Adipocyte (in vitro differentiated cells): ENCODE measurements around the gene SENP1.

Experiments used
- DNase-seq: peaks from one replicate; pipeline ENCODE4 v3.0.0-alpha.2; 2015; ENCODE audit warnings: low read depth
- H3K27me3 ChIP-seq: replicated peaks from 2 replicates; pipeline ENCODE4 v1.7.0; 2013; ENCODE audit warnings: mild to moderate bottlenecking, low read length, moderate library complexity; ENCODE audit not compliant: control insufficient read depth, insufficient read depth
- H3K36me3 ChIP-seq: 2 replicates; pipeline ENCODE4 v1.7.0; 2013; ENCODE audit warnings: low read length, mild to moderate bottlenecking, moderate library complexity; ENCODE audit not compliant: control insufficient read depth, insufficient read depth, severe bottlenecking
- H3K4me1 ChIP-seq: 2 replicates; pipeline ENCODE4 v1.7.0; 2013; ENCODE audit warnings: mild to moderate bottlenecking, low read length, moderate library complexity; ENCODE audit not compliant: control insufficient read depth, insufficient read depth
- H3K4me3 ChIP-seq: 2 replicates; pipeline ENCODE4 v1.7.0; 2013; ENCODE audit warnings: mild to moderate bottlenecking, low read length, moderate library complexity
- H3K9ac ChIP-seq: 2 replicates; pipeline ENCODE4 v1.7.0; 2013; ENCODE audit warnings: mild to moderate bottlenecking, low read length, moderate library complexity
- H3K9me3 ChIP-seq: 2 replicates; pipeline ENCODE4 v1.7.0; 2013; ENCODE audit warnings: mild to moderate bottlenecking, low read length, moderate library complexity; ENCODE audit not compliant: control insufficient read depth

Gene SENP1

DNA sequence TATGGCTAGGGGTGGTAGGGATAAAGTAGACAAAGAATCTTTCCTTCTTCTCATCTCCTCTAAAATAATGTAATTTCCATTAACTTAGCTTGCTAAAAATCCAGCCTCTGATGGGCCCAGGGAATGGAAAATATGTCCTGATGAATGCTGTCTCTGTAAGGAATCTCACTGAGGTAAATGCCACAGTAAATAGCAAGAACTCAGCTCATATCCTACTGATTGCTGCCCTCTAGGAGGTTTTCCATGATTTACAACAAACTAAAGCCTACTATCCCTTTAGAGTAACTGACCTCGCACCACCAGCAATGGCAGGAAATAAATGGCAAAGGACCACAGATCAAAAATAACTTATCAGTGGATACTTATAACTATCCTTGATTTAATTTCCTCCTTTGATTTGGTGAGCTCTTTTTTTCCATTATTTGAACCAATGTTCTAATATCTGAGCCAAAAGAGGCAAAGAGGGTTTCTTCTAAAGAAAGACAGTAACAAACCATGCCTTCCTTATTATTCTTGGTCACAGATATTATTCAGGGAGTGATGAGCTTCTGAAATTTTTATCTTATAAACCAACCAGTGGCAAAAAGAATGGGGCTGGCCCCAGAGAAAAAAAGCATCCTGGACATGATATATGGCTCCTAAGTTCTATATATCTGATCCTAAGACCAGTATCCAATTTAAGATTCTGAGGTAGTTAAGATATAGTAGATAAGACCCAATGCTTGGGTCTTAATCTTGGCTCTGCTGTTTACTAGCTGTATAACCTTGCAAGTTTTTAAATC, 43.8 kb downstream of the SENP1 start:
- DNase-seq: no peak

DNA sequence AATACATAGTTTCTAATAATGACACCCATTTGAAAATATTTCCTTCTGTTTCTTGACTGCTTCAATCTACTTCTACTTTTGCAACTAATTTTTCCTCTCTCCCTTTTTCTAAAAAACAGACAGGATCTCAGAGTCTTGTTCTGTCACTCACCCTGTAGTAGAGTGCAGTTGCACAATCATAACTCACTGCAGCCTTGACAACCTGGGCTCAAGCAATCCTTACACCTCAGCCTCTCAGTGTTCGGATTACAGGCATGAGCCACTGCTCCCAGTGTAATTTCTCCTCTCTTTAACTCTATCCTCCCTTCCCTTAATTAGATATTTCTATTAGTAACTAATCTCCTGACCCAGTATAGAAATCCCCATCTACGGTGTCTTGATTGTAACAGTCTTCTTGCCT, 45.4 kb downstream of the SENP1 start:
- peaks cover 69% of the 10 kb centered on the region for H3K36me3 ChIP-seq

More for the DNA sequence above, 43.8 kb downstream of the SENP1 start:
- Histone ChIP-seq H3K4me1 (no peaks in the 10 kb centered on the region), H3K9ac (no peak overlapping the region), H3K36me3 (peaks cover 76% of the 10 kb centered on the region), H3K27me3 (no peaks in the 10 kb centered on the region), H3K4me3 (no peak overlapping the region), H3K9me3 (peaks cover 6% of the 10 kb centered on the region)

DNA sequence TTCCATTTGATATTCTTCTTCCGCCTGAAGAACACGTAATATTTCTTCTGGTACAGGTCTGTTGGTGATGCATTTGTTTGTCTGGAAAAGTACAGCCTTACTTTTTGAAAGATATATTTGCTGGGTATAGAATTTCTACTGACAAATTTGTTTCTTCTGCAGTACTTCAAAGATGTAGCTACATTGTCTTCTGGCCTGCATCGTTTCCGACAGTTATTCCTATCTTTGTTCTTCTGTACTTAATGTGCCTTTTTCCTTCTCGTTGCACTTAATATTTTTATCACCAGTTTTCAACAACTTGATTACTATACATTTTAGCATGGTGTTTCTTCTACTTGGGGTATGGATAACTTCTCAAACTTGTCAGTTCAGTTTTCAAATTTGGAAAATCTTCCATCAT, 47.1 kb downstream of the SENP1 start:
- Histone ChIP-seq H3K9me3 (peaks cover 6% of the 10 kb centered on the region), H3K27me3 (no peaks in the 10 kb centered on the region), H3K4me3 (no peak overlapping the region), H3K9ac (no peak overlapping the region), H3K4me1 (no peaks in the 10 kb centered on the region), H3K36me3 (peaks cover 58% of the 10 kb centered on the region)
- DNase-seq: no peak

More for the DNA sequence above, 45.4 kb downstream of the SENP1 start:
- Histone ChIP-seq H3K4me1 (no peaks in the 10 kb centered on the region), H3K9ac (no peak overlapping the region), H3K27me3 (no peaks in the 10 kb centered on the region), H3K4me3 (no peak overlapping the region), H3K9me3 (peaks cover 6% of the 10 kb centered on the region)
- DNase-seq: no peak

- no peaks in the 10 kb centered on the region for H3K4me1 ChIP-seq
- peaks cover 6% of the 10 kb centered on the region for H3K9me3 ChIP-seq
- H3K27me3 ChIP-seq: no peaks in the 10 kb centered on the region
- no peak overlapping the region for H3K9ac ChIP-seq
- DNase-seq: no peak
- peaks cover 24% of the 10 kb centered on the region for H3K36me3 ChIP-seq
- H3K4me3 ChIP-seq: no peak overlapping the region
These were observed 50.7 kb downstream of the SENP1 start for GRCh38 chr12:48054955-48055821.

DNA sequence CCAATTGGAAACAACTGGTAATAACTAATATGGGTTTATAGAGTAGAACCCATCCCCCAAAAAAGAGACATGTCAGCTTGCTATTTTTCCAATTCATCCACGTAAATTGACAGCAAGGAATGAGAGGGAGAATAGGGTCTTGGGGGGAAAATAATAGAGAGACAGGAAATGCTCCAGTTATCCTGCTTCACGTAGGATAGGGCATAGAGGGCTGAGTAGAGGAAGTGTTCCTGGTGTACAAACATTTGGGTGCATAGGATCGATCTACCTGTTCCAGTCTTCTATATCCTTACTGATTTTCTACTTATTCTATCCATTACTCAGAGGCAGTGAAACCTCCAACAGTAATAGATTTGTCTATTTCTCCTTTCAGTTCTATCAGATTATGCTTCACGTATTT, 52.0 kb downstream of the SENP1 start:
- Histone ChIP-seq H3K9me3 (peaks cover 4% of the 10 kb centered on the region), H3K4me1 (no peaks in the 10 kb centered on the region), H3K36me3 (peaks cover 13% of the 10 kb centered on the region), H3K27me3 (no peaks in the 10 kb centered on the region), H3K4me3 (no peak overlapping the region), H3K9ac (no peak overlapping the region)
- DNase-seq: no peak

DNA sequence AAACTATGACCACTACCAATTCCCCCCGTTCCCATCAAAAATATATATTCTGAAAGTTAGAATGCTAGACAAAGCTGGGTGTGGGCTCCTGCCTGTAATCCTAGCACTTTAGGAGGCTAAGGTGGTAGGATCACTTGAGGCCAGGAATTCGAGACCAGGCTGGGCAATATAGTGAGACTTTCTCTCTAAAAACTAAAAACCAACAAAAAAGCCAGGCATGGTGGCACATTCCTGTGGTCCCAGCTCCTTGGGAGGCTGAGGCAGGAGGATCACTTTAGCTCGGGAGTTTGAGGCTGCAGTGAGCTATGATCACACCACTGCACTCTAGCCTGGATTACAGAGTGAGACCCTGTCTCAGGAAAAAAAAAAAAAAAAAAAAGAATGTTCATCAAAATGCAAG, 52.8 kb downstream of the SENP1 start:
- Histone ChIP-seq H3K9ac (no peak overlapping the region), H3K4me3 (no peak overlapping the region), H3K36me3 (peaks cover 12% of the 10 kb centered on the region), H3K4me1 (no peaks in the 10 kb centered on the region), H3K27me3 (no peaks in the 10 kb centered on the region), H3K9me3 (no peaks in the 10 kb centered on the region)
- DNase-seq: no peak

GRCh38 chr12:48051681-48052080, 54.2 kb downstream of the SENP1 start:
- no peak for DNase-seq
- Histone ChIP-seq H3K4me3 (no peak overlapping the region), H3K9me3 (no peaks in the 10 kb centered on the region), H3K4me1 (no peaks in the 10 kb centered on the region), H3K27me3 (no peaks in the 10 kb centered on the region), H3K9ac (no peak overlapping the region), H3K36me3 (peaks cover 21% of the 10 kb centered on the region)

DNA sequence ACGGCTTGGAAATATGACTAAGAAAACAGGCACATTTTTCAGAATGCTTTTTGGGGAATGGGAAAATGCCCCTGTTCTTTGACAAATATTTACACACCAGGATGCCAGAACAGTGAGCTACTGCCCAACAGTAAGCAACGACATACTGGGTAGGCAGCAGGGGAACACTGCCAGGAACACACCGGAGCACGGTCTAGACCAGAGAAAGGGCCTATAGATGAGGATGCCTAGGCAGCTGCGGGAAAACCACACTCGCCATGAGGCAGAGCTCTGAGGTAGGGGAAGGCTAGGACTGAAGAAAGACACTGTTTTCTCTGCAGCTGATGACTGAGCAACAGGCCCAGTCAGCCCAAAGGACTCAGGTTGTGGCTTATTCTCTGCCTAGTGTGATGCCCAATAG, 55.7 kb downstream of the SENP1 start:
- Histone ChIP-seq H3K9ac (no peak overlapping the region), H3K9me3 (no peaks in the 10 kb centered on the region), H3K36me3 (peaks cover 33% of the 10 kb centered on the region), H3K27me3 (no peaks in the 10 kb centered on the region), H3K4me3 (no peak overlapping the region), H3K4me1 (no peaks in the 10 kb centered on the region)
- no peak for DNase-seq

DNA sequence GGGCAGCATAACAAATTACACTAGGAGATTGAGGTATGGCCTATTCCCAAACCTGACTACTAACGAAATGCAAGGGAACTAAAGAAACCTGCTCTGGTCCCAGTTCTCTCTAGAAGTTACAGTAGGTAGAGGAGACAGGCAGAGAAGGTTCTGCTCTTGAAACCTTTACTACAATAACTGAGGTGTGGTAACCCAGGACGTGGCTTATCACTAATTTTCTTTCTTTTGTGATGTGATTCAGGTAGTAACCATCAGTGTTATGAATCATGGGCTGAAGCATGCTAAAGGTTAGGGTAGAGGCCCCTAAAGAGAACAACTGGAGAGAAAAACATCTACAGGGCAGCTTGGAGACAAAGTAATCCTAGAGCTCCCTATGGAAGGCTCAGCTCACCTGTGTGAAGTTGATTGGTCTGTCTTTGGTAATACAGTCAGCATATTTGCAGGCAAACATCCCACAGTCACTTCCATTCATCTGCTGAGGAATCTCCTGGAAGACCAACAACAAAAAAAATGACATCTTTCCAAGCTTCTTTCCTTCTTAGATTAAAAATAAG, 59.8 kb downstream of the SENP1 start:
- no peak for DNase-seq
- Histone ChIP-seq H3K9me3 (no peaks in the 10 kb centered on the region), H3K4me1 (no peaks in the 10 kb centered on the region), H3K27me3 (no peaks in the 10 kb centered on the region), H3K36me3 (peaks cover 49% of the 10 kb centered on the region), H3K4me3 (no peak overlapping the region), H3K9ac (no peak overlapping the region)

DNA sequence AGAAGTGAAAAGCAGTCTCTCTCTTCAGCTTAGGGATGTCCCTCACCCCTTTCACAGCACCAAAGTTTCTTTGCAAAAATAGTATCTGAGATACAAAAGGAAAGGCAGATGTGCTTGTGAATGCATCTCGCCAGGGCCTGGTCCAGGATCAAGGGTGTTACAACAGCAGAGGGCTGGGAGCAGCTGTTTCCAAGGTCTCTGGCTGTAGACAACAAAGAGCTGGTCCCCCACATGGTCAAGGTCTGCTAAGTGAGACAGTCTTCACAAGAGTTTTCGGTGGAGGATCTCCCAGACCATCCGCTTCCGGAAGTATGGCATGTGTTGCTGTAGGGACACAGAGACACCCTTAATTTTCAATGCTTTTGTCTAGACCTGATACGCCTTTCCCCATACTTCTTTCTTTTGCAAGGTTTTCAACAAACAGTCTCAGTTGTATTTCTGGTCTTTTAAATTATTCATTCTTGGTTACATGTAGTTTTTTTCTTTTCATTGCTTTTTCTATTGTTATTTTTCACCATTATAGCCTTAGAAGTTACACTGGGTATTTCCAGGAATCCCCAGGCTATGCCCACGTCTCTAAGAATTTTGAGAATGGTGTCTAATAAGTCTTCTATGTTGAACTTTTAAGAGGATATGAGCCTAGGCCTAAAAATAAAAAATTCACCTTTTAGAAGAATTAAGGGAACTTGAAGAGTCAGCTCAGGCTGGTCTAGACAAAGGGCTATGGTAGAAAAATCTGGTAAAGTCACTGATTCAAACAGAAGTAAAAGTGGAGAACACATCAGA, 60.6 kb downstream of the SENP1 start:
- DNase-seq: no peak
- Histone ChIP-seq H3K4me1 (no peaks in the 10 kb centered on the region), H3K9ac (no peak overlapping the region), H3K36me3 (peaks cover 49% of the 10 kb centered on the region), H3K4me3 (no peak overlapping the region), H3K27me3 (no peaks in the 10 kb centered on the region), H3K9me3 (no peaks in the 10 kb centered on the region)

GRCh38 chr12:48044396-48044795, 61.5 kb downstream of the SENP1 start:
- no peak for DNase-seq
- H3K9me3 ChIP-seq: no peaks in the 10 kb centered on the region
- no peaks in the 10 kb centered on the region for H3K4me1 ChIP-seq
- H3K9ac ChIP-seq: no peak overlapping the region
- H3K27me3 ChIP-seq: no peaks in the 10 kb centered on the region
- peaks cover 49% of the 10 kb centered on the region for H3K36me3 ChIP-seq
- H3K4me3 ChIP-seq: no peak overlapping the region
